Measurements from ENCODE around the gene PCDH15. TPM values are rescaled to one million over a fixed set of nuclear protein-coding genes. Genes with fewer than 3 reads are reported as not detected.

PCDH15 gene
- total RNA-seq, 1 donor from 2014 or later = not detected

- no peaks in the 10 kb centered on the region for H3K9me3 Mint-ChIP-seq (ENCODE audit: low read depth)
- H3K27ac Mint-ChIP-seq (ENCODE audit: unreplicated experiment) = no peak overlapping the region
- H3K36me3 Mint-ChIP-seq (ENCODE audit: low read depth) = no peaks in the 10 kb centered on the region
- TF ChIP-seq CTCF (IDR thresholded peaks at IDR 0.05) = no peak
- no peak for DNase-seq (ENCODE audit: low spot score)
- no peaks in the 10 kb centered on the region for H3K27me3 Mint-ChIP-seq (ENCODE audit: low read depth)
- no peak overlapping the region for H3K4me3 Mint-ChIP-seq (ENCODE audit: unreplicated experiment)
- peaks cover 2% of the 10 kb centered on the region for H3K4me1 Mint-ChIP-seq (ENCODE audit: low read depth)
These were observed 193.0 kb downstream of the PCDH15 start for GRCh38 chr10:54607983-54608382.

- no peak for TF ChIP-seq CTCF (IDR thresholded peaks at IDR 0.05)
- Mint-ChIP-seq H3K4me3 (ENCODE audit: unreplicated experiment) (no peak overlapping the region), H3K9me3 (ENCODE audit: low read depth) (peaks cover 14% of the 10 kb centered on the region), H3K4me1 (ENCODE audit: low read depth) (no peaks in the 10 kb centered on the region), H3K27me3 (ENCODE audit: low read depth) (no peaks in the 10 kb centered on the region), H3K36me3 (ENCODE audit: low read depth) (no peaks in the 10 kb centered on the region), H3K27ac (ENCODE audit: unreplicated experiment) (no peak overlapping the region)
- DNase-seq (ENCODE audit: low spot score) = peak; percentile 72
These were observed 206.7 kb downstream of the PCDH15 start for GRCh38 chr10:54594289-54594688.

- Mint-ChIP-seq H3K4me1 (ENCODE audit: low read depth) (no peaks in the 10 kb centered on the region), H3K27ac (ENCODE audit: unreplicated experiment) (no peak overlapping the region), H3K36me3 (ENCODE audit: low read depth) (no peaks in the 10 kb centered on the region), H3K9me3 (ENCODE audit: low read depth) (no peaks in the 10 kb centered on the region), H3K27me3 (ENCODE audit: low read depth) (no peaks in the 10 kb centered on the region), H3K4me3 (ENCODE audit: unreplicated experiment) (no peak overlapping the region)
- no peak for TF ChIP-seq CTCF (IDR thresholded peaks at IDR 0.05)
- DNase-seq (ENCODE audit: low spot score) = no peak
These were observed 213.1 kb downstream of the PCDH15 start for GRCh38 chr10:54587971-54588370.

- no peaks in the 10 kb centered on the region for H3K4me1 Mint-ChIP-seq (ENCODE audit: low read depth)
- no peak overlapping the region for H3K4me3 Mint-ChIP-seq (ENCODE audit: unreplicated experiment)
- no peaks in the 10 kb centered on the region for H3K36me3 Mint-ChIP-seq (ENCODE audit: low read depth)
- DNase-seq (ENCODE audit: low spot score) = no peak
- H3K27me3 Mint-ChIP-seq (ENCODE audit: low read depth) = no peaks in the 10 kb centered on the region
- no peaks in the 10 kb centered on the region for H3K9me3 Mint-ChIP-seq (ENCODE audit: low read depth)
- TF ChIP-seq CTCF (IDR thresholded peaks at IDR 0.05) = no peak
- no peak overlapping the region for H3K27ac Mint-ChIP-seq (ENCODE audit: unreplicated experiment)
These were observed 215.5 kb downstream of the PCDH15 start for GRCh38 chr10:54585572-54585971.

- Mint-ChIP-seq H3K27me3 (ENCODE audit: low read depth) (no peaks in the 10 kb centered on the region), H3K4me3 (ENCODE audit: unreplicated experiment) (no peak overlapping the region), H3K27ac (ENCODE audit: unreplicated experiment) (no peak overlapping the region), H3K9me3 (ENCODE audit: low read depth) (no peaks in the 10 kb centered on the region), H3K4me1 (ENCODE audit: low read depth) (no peaks in the 10 kb centered on the region), H3K36me3 (ENCODE audit: low read depth) (no peaks in the 10 kb centered on the region)
- no peak for DNase-seq (ENCODE audit: low spot score)
- TF ChIP-seq CTCF (IDR thresholded peaks at IDR 0.05) = no peak
These were observed 223.3 kb downstream of the PCDH15 start for GRCh38 chr10:54577682-54578081.
